GM13977 (cell line): ENCODE data around the gene ZFHX3.

Experiments
- DNase-seq: peaks from one replicate; pipeline ENCODE4 v3.0.0; 2012; ENCODE audit warnings: low spot score
- in situ Hi-C: fragments of 300-500 bp; cut with MboI; formaldehyde crosslinking; loops from one replicate; pipeline ENCODE4 v1.12.0; 2022; ENCODE audit warnings: low sequenced_read_pairs, low pct_unique_long_range_greater_than_20kb, mixed read lengths, inconsistent platforms; ENCODE audit not compliant: unreplicated experiment
- TF ChIP-seq, protein P1 (sequence below): IDR thresholded peaks from 2 replicates; pipeline ENCODE4 v1.5.1; 2012; ENCODE audit warnings: mild to moderate bottlenecking, control low read depth; ENCODE audit not compliant: insufficient read depth; ENCODE audit errors: extremely low read depth, missing control alignments

The ZFHX3 gene

GRCh38 chr16:72987480-72987901 is 60.4 kb downstream of the ZFHX3 start:
- no peak for DNase-seq
- TF ChIP-seq, protein P1, sequence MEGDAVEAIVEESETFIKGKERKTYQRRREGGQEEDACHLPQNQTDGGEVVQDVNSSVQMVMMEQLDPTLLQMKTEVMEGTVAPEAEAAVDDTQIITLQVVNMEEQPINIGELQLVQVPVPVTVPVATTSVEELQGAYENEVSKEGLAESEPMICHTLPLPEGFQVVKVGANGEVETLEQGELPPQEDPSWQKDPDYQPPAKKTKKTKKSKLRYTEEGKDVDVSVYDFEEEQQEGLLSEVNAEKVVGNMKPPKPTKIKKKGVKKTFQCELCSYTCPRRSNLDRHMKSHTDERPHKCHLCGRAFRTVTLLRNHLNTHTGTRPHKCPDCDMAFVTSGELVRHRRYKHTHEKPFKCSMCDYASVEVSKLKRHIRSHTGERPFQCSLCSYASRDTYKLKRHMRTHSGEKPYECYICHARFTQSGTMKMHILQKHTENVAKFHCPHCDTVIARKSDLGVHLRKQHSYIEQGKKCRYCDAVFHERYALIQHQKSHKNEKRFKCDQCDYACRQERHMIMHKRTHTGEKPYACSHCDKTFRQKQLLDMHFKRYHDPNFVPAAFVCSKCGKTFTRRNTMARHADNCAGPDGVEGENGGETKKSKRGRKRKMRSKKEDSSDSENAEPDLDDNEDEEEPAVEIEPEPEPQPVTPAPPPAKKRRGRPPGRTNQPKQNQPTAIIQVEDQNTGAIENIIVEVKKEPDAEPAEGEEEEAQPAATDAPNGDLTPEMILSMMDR: no peak
- in situ Hi-C loops: no loop called here

DNA sequence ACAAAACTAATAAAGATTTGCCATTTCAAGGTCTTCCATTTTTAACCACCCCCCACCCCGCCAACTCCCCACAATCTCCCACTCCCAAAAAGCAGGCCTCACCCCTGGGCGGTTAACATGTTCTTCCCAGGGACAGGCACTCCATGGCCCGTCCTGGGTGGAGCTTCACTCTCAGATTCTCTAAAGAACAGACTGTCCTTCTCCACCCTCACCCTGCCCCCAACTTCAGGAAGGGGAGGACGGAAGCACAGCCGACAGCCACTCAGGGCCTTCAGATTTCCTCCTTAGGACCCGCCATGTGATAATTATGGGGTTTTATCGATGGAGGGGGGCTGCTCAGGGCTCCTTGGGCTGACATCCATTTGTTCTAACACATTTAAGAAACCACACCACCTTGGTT is 61.9 kb downstream of the ZFHX3 start:
- no peak for DNase-seq
- TF ChIP-seq, protein P1: no peak
- in situ Hi-C loops: no loop called here

- TF ChIP-seq, protein P1: no peak
- DNase-seq: no peak
- in situ Hi-C loops: no loop called here
Measured at GRCh38 chr16:72985148-72985941, 62.6 kb downstream of the ZFHX3 start.

DNA sequence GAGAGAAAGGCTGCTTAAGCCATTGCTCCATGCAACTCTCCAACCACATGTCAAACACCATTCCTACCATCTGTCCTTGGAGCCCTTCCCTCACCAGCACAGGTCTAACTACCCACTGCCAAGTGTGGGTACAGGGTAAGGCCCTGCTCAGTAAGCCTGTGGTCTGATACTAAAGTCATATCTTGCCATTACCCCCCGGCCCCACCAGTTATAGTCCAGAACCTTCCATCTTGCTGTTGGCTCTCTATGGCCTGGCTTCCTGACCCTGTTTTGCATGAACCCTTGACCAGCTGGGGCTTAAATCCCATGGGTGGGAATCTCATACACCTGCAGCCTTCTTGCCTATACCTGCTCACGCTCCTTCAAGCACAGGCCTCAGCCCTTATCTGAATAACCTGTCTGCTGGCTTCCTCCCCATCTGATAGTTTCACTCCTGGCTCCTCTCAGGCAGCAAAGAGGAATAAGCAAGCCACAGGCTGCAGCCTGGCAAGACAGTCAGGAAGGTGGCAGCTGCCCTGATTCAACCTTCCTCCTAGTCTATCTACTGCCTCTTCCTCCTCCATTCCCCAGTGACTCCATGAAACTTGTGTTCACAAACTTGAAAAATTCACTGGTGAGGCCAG is 64.1 kb downstream of the ZFHX3 start:
- in situ Hi-C loops: no loop called here
- DNase-seq: no peak
- TF ChIP-seq, protein P1: no peak

GRCh38 chr16:72983241-72983640 is 64.7 kb downstream of the ZFHX3 start:
- in situ Hi-C loops: no loop called here
- TF ChIP-seq, protein P1: no peak
- DNase-seq: no peak

GRCh38 chr16:72979974-72980373 is 68.0 kb downstream of the ZFHX3 start:
- TF ChIP-seq, protein P1: no peak
- in situ Hi-C loops: no loop called here
- no peak for DNase-seq
